Mammary microvascular endothelial cell (primary cell): Measurements from ENCODE around the gene TCOF1. TPM values are rescaled to one million over a fixed set of nuclear protein-coding genes. Genes with fewer than 3 reads are reported as not detected.

Source experiments
- total RNA-seq: library from RNA; depleted of rRNA; stranded (reverse); fragments of >200 nt; gene quantifications from 2 replicates; pipeline ENCODE4 v1.2.3, GENCODE V29; 2015

TCOF1 gene, protein sequence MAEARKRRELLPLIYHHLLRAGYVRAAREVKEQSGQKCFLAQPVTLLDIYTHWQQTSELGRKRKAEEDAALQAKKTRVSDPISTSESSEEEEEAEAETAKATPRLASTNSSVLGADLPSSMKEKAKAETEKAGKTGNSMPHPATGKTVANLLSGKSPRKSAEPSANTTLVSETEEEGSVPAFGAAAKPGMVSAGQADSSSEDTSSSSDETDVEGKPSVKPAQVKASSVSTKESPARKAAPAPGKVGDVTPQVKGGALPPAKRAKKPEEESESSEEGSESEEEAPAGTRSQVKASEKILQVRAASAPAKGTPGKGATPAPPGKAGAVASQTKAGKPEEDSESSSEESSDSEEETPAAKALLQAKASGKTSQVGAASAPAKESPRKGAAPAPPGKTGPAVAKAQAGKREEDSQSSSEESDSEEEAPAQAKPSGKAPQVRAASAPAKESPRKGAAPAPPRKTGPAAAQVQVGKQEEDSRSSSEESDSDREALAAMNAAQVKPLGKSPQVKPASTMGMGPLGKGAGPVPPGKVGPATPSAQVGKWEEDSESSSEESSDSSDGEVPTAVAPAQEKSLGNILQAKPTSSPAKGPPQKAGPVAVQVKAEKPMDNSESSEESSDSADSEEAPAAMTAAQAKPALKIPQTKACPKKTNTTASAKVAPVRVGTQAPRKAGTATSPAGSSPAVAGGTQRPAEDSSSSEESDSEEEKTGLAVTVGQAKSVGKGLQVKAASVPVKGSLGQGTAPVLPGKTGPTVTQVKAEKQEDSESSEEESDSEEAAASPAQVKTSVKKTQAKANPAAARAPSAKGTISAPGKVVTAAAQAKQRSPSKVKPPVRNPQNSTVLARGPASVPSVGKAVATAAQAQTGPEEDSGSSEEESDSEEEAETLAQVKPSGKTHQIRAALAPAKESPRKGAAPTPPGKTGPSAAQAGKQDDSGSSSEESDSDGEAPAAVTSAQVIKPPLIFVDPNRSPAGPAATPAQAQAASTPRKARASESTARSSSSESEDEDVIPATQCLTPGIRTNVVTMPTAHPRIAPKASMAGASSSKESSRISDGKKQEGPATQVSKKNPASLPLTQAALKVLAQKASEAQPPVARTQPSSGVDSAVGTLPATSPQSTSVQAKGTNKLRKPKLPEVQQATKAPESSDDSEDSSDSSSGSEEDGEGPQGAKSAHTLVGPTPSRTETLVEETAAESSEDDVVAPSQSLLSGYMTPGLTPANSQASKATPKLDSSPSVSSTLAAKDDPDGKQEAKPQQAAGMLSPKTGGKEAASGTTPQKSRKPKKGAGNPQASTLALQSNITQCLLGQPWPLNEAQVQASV (N-terminal part only)
- total RNA-seq, result 48.2 and 51.0 TPM in 2 replicates

DNA sequence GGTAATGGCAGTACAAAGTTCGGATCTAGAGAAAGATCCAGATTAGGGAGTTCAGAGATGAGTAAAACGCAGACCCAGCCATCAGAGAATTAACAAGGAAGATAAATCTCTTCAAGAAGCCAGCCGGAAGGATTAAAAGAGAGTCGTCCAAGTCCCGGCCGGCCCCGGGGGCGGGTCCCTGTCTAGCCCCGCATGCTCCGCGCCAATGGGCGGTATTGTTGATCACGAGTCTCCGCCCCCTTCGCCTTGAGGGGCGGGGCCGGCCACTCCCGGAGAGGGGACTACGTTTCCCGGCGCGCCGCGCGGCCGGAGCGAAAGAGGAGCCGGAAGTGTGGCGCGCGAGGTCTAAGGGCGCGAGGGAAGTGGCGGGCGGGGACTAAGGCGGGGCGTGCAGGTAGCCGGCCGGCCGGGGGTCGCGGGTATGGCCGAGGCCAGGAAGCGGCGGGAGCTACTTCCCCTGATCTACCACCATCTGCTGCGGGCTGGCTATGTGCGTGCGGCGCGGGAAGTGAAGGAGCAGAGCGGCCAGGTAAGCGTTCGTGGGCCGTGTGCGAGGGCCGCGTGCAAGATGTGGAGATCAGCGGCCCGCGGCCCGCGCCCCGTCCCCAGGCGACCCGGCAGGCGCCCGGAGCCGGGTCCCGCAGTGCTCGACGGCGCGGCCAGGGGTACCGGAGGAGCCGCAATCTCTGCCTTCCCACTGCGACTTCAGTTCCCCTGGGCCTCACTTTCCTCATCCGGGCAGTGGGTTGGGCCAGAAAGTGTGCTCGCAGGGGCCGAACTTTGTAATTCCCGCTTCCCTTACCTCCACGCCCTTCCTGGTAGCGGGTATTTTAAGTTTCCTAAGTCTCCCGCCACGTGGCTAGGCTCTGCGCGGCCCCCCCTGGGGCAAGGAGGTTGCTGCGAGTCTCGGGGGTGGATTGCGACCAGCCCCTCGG, at the start of gene TCOF1:
Gene TCOF1 (plus strand): TSS at position 372 of the 935 bp plus-strand sequence. CDS start 50 bp downstream, at position 422.

DNA sequence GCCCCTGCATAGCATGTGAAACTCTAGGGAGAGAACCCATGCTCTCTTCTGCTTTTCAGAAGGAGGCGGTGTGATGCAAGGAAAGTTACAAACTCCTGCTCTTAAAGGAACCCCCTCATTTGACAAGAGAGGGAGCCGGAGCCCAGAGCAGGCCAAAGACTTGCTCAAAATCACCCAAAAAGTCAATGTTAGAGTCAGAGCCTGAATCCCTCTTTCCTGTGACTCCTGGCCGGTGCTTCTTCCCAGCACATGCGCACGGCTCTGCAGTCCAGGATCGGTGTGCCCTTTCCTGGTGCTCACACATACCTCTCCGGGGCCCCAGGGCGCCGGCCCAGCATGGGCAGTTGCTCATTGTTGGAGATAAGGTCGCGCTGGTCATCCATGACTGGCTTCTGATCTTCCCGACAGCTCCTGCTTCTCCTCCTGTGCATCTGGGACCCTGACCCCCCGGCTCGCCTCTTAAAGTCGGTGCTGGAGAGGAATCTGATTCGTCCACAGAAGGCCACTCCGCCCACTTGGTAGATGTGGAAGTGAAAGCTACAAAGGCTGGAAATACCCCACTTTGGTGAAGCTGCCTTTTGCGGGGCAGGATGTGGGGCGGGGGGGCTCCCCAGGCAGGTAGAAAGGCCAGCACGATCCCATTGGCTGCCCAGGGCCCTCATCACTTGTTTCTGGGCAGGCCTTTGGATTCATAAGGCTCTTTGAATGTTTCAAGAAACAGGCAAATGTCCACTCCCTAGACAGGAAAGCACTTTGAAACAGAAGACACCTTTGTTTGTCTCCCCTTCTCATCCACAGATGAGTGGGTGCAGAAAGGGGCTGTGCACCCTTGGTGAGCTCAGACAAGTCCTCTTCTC, 55.0 kb downstream of the TCOF1 start, which contains the start of gene CD74:
Gene CD74 (minus strand): TSS at position 592 of the 857 bp plus-strand sequence. CDS start 161 bp downstream, at position 431.

Other genes with a start within 250 kb of the TCOF1 start
- 0.69 and 1.6 TPM in 2 replicates for gene PDGFRB, start 201.9 kb upstream of the TCOF1 start, total RNA-seq
- not detected in 2 replicates for gene CDX1, start 190.9 kb upstream of the TCOF1 start, total RNA-seq
- gene SLC6A7, start 167.6 kb upstream of the TCOF1 start, total RNA-seq, result not detected in 2 replicates
- gene CAMK2A, start 67.9 kb upstream of the TCOF1 start, total RNA-seq, result not detected in 2 replicates
- gene ARSI, start 54.8 kb upstream of the TCOF1 start, total RNA-seq, result 0.33 and 0.49 TPM in 2 replicates
- 9.2 and 12.0 TPM in 2 replicates for gene CD74, start 55.2 kb downstream of the TCOF1 start, total RNA-seq
- 2,901 and 2,952 TPM in 2 replicates for gene RPS14, start 92.0 kb downstream of the TCOF1 start, total RNA-seq
- 129 and 145 TPM in 2 replicates for gene NDST1, start 150.4 kb downstream of the TCOF1 start, total RNA-seq